GM23338 (cell line): ENCODE results near the gene HEATR9. TPM values are rescaled to one million over a fixed set of nuclear protein-coding genes. Genes with fewer than 3 reads are reported as not detected.

Experiments
- ATAC-seq: fragments of 200-7000 bp; cut with Tn5 transposase; 3 replicates; pipeline ENCODE4 v1.9.1; 2020
- DNase-seq: peaks from one replicate; pipeline ENCODE4 v3.0.0-alpha.2; 2015; ENCODE audit warnings: low spot score
- H2AFZ ChIP-seq: fragments of 200-600 bp; sonication (generic); 2 replicates; pipeline ENCODE4 v1.8.0; 2016; ENCODE audit warnings: antibody characterized with exemption, mild to moderate bottlenecking, moderate library complexity
- H3F3A ChIP-seq: fragments of 200-600 bp; sonication (generic); replicated peaks from 2 replicates; pipeline ENCODE4 v1.8.0; 2017; ENCODE audit warnings: antibody characterized with exemption, mixed run types, low read depth
- H3K27ac ChIP-seq: fragments of 200-600 bp; sonication (generic); 2 replicates; pipeline ENCODE4 v1.6.1; 2016; ENCODE audit warnings: low read depth
- H3K27me3 ChIP-seq: fragments of 200-600 bp; sonication (generic); 2 replicates; pipeline ENCODE4 v1.8.0; 2016; ENCODE audit warnings: mild to moderate bottlenecking, mixed run types, moderate library complexity; ENCODE audit not compliant: insufficient read depth
- H3K36me3 ChIP-seq: fragments of 200-600 bp; sonication (generic); 2 replicates; pipeline ENCODE4 v1.8.0; 2016; ENCODE audit warnings: mild to moderate bottlenecking; ENCODE audit not compliant: insufficient read depth
- H3K4me1 ChIP-seq: fragments of 200-600 bp; sonication (generic); 2 replicates; pipeline ENCODE4 v1.8.0; 2016; ENCODE audit warnings: mild to moderate bottlenecking, moderate library complexity; ENCODE audit not compliant: insufficient read depth
- H3K4me2 ChIP-seq: fragments of 200-600 bp; sonication (generic); 2 replicates; pipeline ENCODE4 v1.7.1; 2017; ENCODE audit warnings: mixed run types
- H3K4me3 ChIP-seq: fragments of 200-600 bp; sonication (generic); 2 replicates; pipeline ENCODE4 v1.6.1; 2016; ENCODE audit warnings: mixed run types
- H3K79me2 ChIP-seq: fragments of 200-600 bp; sonication (generic); replicated peaks from 2 replicates; pipeline ENCODE4 v1.8.0; 2017; ENCODE audit warnings: mild to moderate bottlenecking; ENCODE audit not compliant: insufficient read depth
- H3K9me2 ChIP-seq: fragments of 200-600 bp; sonication (generic); 2 replicates; pipeline ENCODE4 v1.8.0; 2017; ENCODE audit not compliant: insufficient read depth
- H4K20me1 ChIP-seq: fragments of 200-600 bp; sonication (generic); replicated peaks from 2 replicates; pipeline ENCODE4 v1.8.0; 2017; ENCODE audit warnings: mild to moderate bottlenecking; ENCODE audit not compliant: insufficient read depth
- H3K27ac Mint-ChIP-seq: 2 replicates; pipeline ENCODE4 v1.8.0; 2020; ENCODE audit warnings: inconsistent platforms, mild to moderate bottlenecking, moderate library complexity, mixed read lengths
- H3K27me3 Mint-ChIP-seq: 3 replicates; pipeline ENCODE4 v1.8.0; 2022; ENCODE audit warnings: low read depth, mild to moderate bottlenecking, moderate library complexity, mixed read lengths, inconsistent platforms; ENCODE audit not compliant: insufficient read depth, poor library complexity
- H3K36me3 Mint-ChIP-seq: 3 replicates; pipeline ENCODE4 v1.8.0; 2021; ENCODE audit warnings: low read depth, mild to moderate bottlenecking, inconsistent platforms, moderate library complexity, mixed read lengths
- H3K4me1 Mint-ChIP-seq: 3 replicates; pipeline ENCODE4 v1.8.0; 2020; ENCODE audit warnings: mild to moderate bottlenecking, inconsistent platforms, mixed read lengths
- H3K4me3 Mint-ChIP-seq: 3 replicates; pipeline ENCODE4 v1.8.0; 2021; ENCODE audit warnings: moderate library complexity, mild to moderate bottlenecking, inconsistent platforms, mixed read lengths
- H3K9me3 Mint-ChIP-seq: 3 replicates; pipeline ENCODE4 v1.8.0; 2020; ENCODE audit warnings: moderate library complexity, mild to moderate bottlenecking, inconsistent platforms, mixed read lengths
- CTCF ChIP-seq, 2 experiments: fragments of 200-600 bp in 1 of 2; sonication (generic) in 1 of 2; conservative IDR thresholded peaks; 2 replicates each; pipeline versions ENCODE4 v1.5.1 to v1.6.1; 2016 to 2017; ENCODE audit warnings: antibody characterized with exemption in 2 of 2, low read depth in 2 of 2, mild to moderate bottlenecking in 2 of 2, moderate library complexity in 1 of 2
- ZNF462 ChIP-seq: fragments of 250-450 bp; sonication (Bioruptor Pico); IDR thresholded peaks from 2 replicates; pipeline ENCODE4 v1.5.0; 2020; ENCODE audit warnings: mild to moderate bottlenecking, moderate library complexity
- polyA plus RNA-seq: library from polyadenylated mRNA; unstranded; fragments of >200 nt; fragmentation: Nextera tagmentation; extraction: Ambion mirVana; gene quantifications from 2 replicates; pipeline ENCODE4 v1.2.1, GENCODE V29; 2016
- total RNA-seq: library from RNA; depleted of rRNA; stranded (reverse); fragments of >200 nt; shearing (Covaris generic); gene quantifications from 2 replicates; pipeline ENCODE4 v1.2.3, GENCODE V29; 2014

Gene HEATR9
- total and polyA plus RNA-seq, 2 experiments from 2014 or later, result not detected

- H3K36me3 Mint-ChIP-seq, result no peaks in the 10 kb centered on the region
Measured at GRCh38 chr17:35870906-35871819, 2.5 kb upstream of the HEATR9 start.

More at GRCh38 chr17:35870906-35871819, 2.5 kb upstream of the HEATR9 start:
- Mint-ChIP-seq H3K4me3 (no peak overlapping the region), H3K9me3 (no peaks in the 10 kb centered on the region), H3K27ac (no peak overlapping the region), H3K4me1 (peaks cover 14% of the 10 kb centered on the region), H3K27me3 (peaks cover 4% of the 10 kb centered on the region)
- Histone ChIP-seq H3K79me2 (no peaks in the 10 kb centered on the region), H3K9me2 (no peaks in the 10 kb centered on the region), H3F3A (no peaks in the 10 kb centered on the region), H3K4me3 (no peak overlapping the region), H3K36me3 (no peaks in the 10 kb centered on the region), H4K20me1 (no peaks in the 10 kb centered on the region), H3K4me1 (peaks cover 4% of the 10 kb centered on the region; the same call in 1 of the 2 replicates), H3K27me3 (no peaks in the 10 kb centered on the region), H3K4me2 (no peak overlapping the region), H2AFZ (peak overlapping the region; percentile 63; the same call in 1 of the 2 replicates), H3K27ac (no peak overlapping the region)
- TF ChIP-seq CTCF (conservative IDR thresholded peaks at IDR 0.05; ENCODE audit: low read depth in 2 of 2), result peak in 1 of 2 experiments; percentile 11; a peak in 1 of 4 replicates
- TF ChIP-seq ZNF462, result no peak
- peak; percentile 96 for ATAC-seq
- DNase-seq, result peak; percentile 70
